Raji (cell line): Measurements from ENCODE around the gene GPHN.

Experiments used
- POLR2A ChIP-seq: IDR thresholded peaks from 2 replicates; pipeline ENCODE4 v1.6.1; 2011; ENCODE audit warnings: low read depth, low read length, control low read depth; ENCODE audit not compliant: insufficient read depth

GPHN gene

GRCh38 chr14:66507722-66508546 lies at the start of gene GPHN:
Gene GPHN (plus strand): TSS chr14:66508147.
- TF ChIP-seq POLR2A, result no peak

GRCh38 chr14:66459603-66460002 lies 48.3 kb upstream of the GPHN start:
- TF ChIP-seq POLR2A, result no peak

GRCh38 chr14:66464261-66464660 lies 43.7 kb upstream of the GPHN start:
- TF ChIP-seq POLR2A, result no peak

GRCh38 chr14:66468778-66469367 lies 39.1 kb upstream of the GPHN start:
- TF ChIP-seq POLR2A, result no peak

GRCh38 chr14:66471584-66471983 lies 36.4 kb upstream of the GPHN start:
- TF ChIP-seq POLR2A, result no peak

- TF ChIP-seq POLR2A, result no peak
Observed at GRCh38 chr14:66472251-66472650, 35.7 kb upstream of the GPHN start.

- no peak for TF ChIP-seq POLR2A
Observed at GRCh38 chr14:66473223-66473622, 34.7 kb upstream of the GPHN start.

GRCh38 chr14:66476964-66477363 lies 31.0 kb upstream of the GPHN start:
- no peak for TF ChIP-seq POLR2A

- no peak for TF ChIP-seq POLR2A
Observed at GRCh38 chr14:66477567-66477966, 30.4 kb upstream of the GPHN start.

GRCh38 chr14:66482873-66483272 lies 25.1 kb upstream of the GPHN start:
- no peak for TF ChIP-seq POLR2A

GRCh38 chr14:66483322-66483721 lies 24.6 kb upstream of the GPHN start:
- TF ChIP-seq POLR2A, result no peak

GRCh38 chr14:66485029-66485428 lies 22.9 kb upstream of the GPHN start:
- TF ChIP-seq POLR2A, result no peak

- TF ChIP-seq POLR2A, result no peak
Observed at GRCh38 chr14:66485910-66486421, 22.0 kb upstream of the GPHN start, which contains the start of gene CCDC196. Gene CCDC196 (plus strand): TSS chr14:66486371. CDS start chr14:66486503, 132 bp downstream.

GRCh38 chr14:66487164-66487563 lies 20.8 kb upstream of the GPHN start:
- no peak for TF ChIP-seq POLR2A

- TF ChIP-seq POLR2A, result no peak
Observed at GRCh38 chr14:66490143-66491111, 17.5 kb upstream of the GPHN start.
